Ascending aorta (tissue), 2 donors: ENCODE results near the gene APOB. TPM values are rescaled to one million over a fixed set of nuclear protein-coding genes. Genes with fewer than 3 reads are reported as not detected.
A peak's percentile ranks its signal among the peaks of the same experiment; 100 is the strongest.

ENCODE experiments used
- DNase-seq, 2 donors: peaks; one replicate each; pipeline ENCODE4 v3.0.0-alpha.2; 2019; ENCODE audit warnings: low spot score in 2 of 2
- H3K27ac ChIP-seq, 2 donors: fragments of 200-600 bp; sonication (generic); one replicate each; pipeline ENCODE4 v1.5.1; 2016 to 2017; ENCODE audit warnings: mild to moderate bottlenecking in 1 of 2
- H3K27me3 ChIP-seq: fragments of 200-600 bp; sonication (generic); one replicate; pipeline ENCODE4 v1.5.1; 2017
- H3K36me3 ChIP-seq, 2 donors: fragments of 200-600 bp; sonication (generic); one replicate each; pipeline ENCODE4 v1.5.1; 2016
- H3K4me1 ChIP-seq, 2 donors: fragments of 200-600 bp; sonication (generic); one replicate each; pipeline ENCODE4 v1.5.1; 2016 to 2017; ENCODE audit warnings: mild to moderate bottlenecking in 1 of 2
- H3K4me3 ChIP-seq, 2 donors: fragments of 200-600 bp; sonication (generic); one replicate each; pipeline ENCODE4 v1.5.1; 2016 to 2017; ENCODE audit warnings: mild to moderate bottlenecking in 1 of 2
- H3K9me3 ChIP-seq, 2 donors: fragments of 200-600 bp; sonication (generic); one replicate each; pipeline ENCODE4 v1.5.1; 2016
- intact Hi-C: fragments of 100-400 bp; cut with DNase I; formaldehyde crosslinking; loops from one replicate; pipeline ENCODE4 v1.15.1; 2023
- total RNA-seq: library from RNA; depleted of rRNA; stranded (reverse); fragments of >200 nt; gene quantifications from one replicate; pipeline ENCODE4 v1.1.0, GENCODE V29; 2016
- TF ChIP-seq, protein P1 (sequence below), 3 experiments: fragments of 200-600 bp in 2 of 3; fragments of 450-650 bp in 1 of 3; sonication (generic) in 2 of 3; IDR thresholded peaks; one replicate each; pipeline ENCODE4 v1.5.1; 2016 to 2019; ENCODE audit warnings: antibody characterized with exemption in 3 of 3, mild to moderate bottlenecking in 1 of 3, moderate library complexity in 1 of 3

Gene APOB
- total RNA-seq, 1 donor from 2014 or later = 8.5 TPM

DNA sequence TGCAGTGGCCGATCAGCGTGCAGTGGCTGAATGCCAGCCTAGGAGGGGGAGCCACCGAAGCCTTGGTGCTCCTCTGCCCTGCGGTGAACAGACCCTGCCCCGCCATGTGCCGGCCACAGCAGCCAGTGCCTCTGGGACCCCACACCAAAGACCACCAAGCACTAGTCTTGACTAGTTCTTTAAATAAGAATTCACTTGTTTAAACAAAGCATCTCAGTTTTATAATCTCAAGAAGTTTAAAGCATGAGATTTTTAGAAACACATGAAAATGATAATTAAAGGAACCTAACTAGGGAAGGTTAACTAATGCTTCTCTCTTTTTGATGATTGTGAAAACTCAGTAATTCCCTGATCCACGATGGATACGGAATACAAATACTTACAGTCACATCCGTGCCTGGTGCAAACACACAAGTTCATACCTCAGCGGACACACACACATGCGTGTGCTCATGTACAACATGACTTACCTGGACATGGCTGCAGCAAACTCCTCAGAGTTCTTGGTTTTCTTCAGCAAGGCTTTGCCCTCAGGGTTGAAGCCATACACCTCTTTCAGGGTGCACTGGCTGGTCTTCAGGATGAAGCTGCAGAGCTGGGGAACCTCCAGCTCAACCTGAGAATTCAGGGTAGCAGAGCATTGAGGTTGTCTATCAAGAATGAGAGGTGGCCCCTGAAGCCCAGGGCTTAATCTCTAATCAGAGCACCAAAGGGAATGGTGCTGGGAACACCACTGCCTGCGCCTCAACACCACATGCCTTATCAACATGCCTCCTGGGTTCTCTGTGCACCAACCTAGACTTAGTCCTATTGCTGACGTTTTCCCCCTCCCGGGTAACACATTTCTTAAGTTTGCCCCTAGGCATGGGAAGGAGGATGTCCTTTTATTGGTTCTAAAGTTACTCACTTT is 3.1 kb downstream of the APOB start:
- no peaks in the 10 kb centered on the region for H3K27me3 ChIP-seq
- no peaks in the 10 kb centered on the region for H3K36me3 ChIP-seq
- H3K9me3 ChIP-seq = no peaks in the 10 kb centered on the region
- TF ChIP-seq, protein P1, sequence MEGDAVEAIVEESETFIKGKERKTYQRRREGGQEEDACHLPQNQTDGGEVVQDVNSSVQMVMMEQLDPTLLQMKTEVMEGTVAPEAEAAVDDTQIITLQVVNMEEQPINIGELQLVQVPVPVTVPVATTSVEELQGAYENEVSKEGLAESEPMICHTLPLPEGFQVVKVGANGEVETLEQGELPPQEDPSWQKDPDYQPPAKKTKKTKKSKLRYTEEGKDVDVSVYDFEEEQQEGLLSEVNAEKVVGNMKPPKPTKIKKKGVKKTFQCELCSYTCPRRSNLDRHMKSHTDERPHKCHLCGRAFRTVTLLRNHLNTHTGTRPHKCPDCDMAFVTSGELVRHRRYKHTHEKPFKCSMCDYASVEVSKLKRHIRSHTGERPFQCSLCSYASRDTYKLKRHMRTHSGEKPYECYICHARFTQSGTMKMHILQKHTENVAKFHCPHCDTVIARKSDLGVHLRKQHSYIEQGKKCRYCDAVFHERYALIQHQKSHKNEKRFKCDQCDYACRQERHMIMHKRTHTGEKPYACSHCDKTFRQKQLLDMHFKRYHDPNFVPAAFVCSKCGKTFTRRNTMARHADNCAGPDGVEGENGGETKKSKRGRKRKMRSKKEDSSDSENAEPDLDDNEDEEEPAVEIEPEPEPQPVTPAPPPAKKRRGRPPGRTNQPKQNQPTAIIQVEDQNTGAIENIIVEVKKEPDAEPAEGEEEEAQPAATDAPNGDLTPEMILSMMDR (IDR thresholded peaks at IDR 0.05) = no peak
- H3K4me1 ChIP-seq = peaks cover 11 to 17% of the 10 kb centered on the region in 2 donors
- no peak for DNase-seq
- no peak overlapping the region for H3K4me3 ChIP-seq
- H3K27ac ChIP-seq = peak overlapping the region; percentile 71 to 74
- intact Hi-C loops = loop anchor here (5.0 to 10.0 kb wide), 4 partner anchors 122 to 1454 kb away; partner anchors contain the start of gene LDAH

DNA sequence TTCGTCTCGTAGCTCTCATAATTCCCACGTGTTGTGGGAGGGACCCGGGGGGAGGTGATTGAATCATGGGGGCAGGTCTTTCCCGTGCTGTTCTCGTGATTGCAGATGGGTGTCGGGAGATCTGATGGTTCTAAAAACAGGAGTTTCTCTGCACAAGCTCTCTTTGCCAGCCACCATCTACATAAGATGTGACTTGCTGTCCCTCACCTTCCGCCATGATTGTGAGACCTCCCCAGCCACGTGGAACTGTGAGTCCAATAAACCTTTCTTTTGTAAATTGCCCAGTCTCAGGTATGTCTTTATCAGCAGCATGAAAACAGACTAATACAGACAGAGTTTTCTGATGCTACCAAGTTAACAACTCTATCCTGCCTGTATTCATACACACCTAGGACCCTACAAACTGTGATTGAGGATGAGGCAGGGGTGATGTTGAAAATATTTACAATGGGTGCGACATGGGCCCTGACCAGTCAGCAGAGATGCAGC is 3.9 kb downstream of the APOB start:
- TF ChIP-seq, protein P1 (IDR thresholded peaks at IDR 0.05) = no peak
- H3K27me3 ChIP-seq = no peaks in the 10 kb centered on the region
- H3K27ac ChIP-seq = peak overlapping the region; percentile 71 to 74
- H3K4me1 ChIP-seq = peaks cover 11 to 17% of the 10 kb centered on the region in 2 donors
- intact Hi-C loops = loop anchor here (2.0 to 10.0 kb wide), 5 partner anchors 77 to 1455 kb away; partner anchors contain the start of gene LDAH
- no peak overlapping the region for H3K4me3 ChIP-seq
- H3K9me3 ChIP-seq = no peaks in the 10 kb centered on the region
- DNase-seq = no peak
- H3K36me3 ChIP-seq = no peaks in the 10 kb centered on the region

DNA sequence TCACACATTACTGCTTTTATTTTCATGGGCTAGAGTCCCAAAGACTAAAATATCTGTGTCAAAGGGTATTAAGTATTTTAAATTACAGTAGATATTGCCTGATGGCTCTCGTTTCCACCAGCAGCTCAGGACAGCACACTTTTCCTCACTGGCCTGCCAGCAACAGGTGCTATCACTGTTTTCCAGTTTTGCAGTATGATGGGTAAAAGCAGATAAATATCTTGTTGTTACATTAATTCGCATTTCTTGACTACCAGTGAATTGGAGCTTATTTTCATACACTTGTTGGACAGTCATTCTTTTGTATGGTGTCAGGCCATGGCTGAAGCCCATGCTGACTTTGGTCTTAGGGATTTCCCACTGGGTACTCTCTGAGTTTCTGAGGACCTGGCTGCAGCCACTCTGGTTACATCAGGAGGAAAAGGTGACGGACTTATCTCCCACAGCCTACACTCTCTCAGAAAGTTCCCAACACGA is 4.8 kb downstream of the APOB start:
- no peaks in the 10 kb centered on the region for H3K27me3 ChIP-seq

DNA sequence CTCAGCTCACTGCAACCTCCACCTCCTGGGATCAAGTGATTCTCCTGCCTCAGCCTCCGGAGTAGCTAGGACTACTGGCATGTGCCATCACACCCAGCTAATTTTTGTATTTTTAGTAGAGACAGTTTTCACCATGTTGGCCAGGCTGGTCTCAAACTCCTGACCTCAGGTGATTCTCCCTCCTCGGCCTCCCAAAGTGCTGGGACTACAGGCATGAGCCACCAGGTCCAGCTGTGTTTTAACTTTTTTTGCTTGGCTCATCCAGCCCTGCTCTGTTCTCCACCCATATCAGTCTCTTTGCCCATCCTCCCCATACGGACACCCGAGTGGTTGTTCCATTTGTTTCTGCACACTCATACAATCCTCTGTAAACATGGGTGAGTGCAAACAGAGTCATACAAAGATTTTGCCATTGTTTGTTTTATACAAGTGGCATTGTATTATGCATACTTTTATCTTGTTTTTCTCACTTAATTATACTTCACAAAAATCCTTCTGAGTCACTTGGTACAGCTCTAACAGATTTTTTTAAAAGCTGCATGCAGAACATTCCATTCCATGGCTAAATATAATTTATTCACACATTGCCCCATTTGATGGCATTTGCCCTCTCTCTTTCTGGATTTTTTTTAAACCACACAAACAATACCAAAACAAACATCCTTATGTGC is 5.3 kb downstream of the APOB start:
- intact Hi-C loops = loop anchor here (2.0 kb wide), 1 partner anchor 76 kb away; no protein-coding TSS in a partner anchor
- H3K36me3 ChIP-seq = no peaks in the 10 kb centered on the region
- H3K27me3 ChIP-seq = no peaks in the 10 kb centered on the region
- TF ChIP-seq, protein P1 (IDR thresholded peaks at IDR 0.05) = no peak
- H3K4me1 ChIP-seq = peaks cover 7 to 17% of the 10 kb centered on the region in 2 donors
- no peak overlapping the region for H3K4me3 ChIP-seq
- peak overlapping the region; percentile 72 to 74 for H3K27ac ChIP-seq
- no peaks in the 10 kb centered on the region for H3K9me3 ChIP-seq
- peak in 1 of 2 donors; percentile 71 for DNase-seq

More for the DNA sequence above, 4.8 kb downstream of the APOB start:
- intact Hi-C loops = loop anchor here (2.0 kb wide), 1 partner anchor 76 kb away; no protein-coding TSS in a partner anchor
- Histone ChIP-seq H3K27ac (peak overlapping the region; percentile 71 to 74), H3K36me3 (no peaks in the 10 kb centered on the region), H3K4me3 (no peak overlapping the region), H3K9me3 (no peaks in the 10 kb centered on the region), H3K4me1 (peaks cover 11 to 17% of the 10 kb centered on the region in 2 donors)
- TF ChIP-seq, protein P1 (IDR thresholded peaks at IDR 0.05) = no peak
- DNase-seq = peak in 1 of 2 donors; percentile 72

DNA sequence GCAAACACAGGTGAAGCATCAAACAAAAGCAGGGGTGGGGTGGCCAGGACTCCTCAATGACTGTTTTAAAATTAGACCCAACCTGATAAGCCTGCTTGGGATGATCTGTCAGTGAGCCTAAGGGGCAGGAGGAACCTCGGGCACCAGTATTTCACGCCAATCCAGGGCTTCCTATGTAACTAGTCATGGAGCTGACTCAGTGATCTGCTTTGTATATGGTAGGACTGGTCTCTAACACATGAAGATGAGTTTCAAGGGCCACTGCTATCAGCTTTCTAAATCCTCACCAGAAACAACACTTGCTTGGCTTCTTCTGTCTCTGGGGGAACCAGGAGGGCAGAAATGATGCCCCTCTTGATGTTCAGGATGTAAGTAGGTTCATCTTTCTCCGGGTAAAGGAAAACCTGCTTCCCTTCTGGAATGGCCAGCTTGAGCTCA is 6.2 kb downstream of the APOB start:
- no peak for DNase-seq
- peak overlapping the region; percentile 69 to 72 for H3K27ac ChIP-seq
- intact Hi-C loops = loop anchor here (2.0 kb wide), 1 partner anchor 75 kb away; no protein-coding TSS in a partner anchor
- H3K9me3 ChIP-seq = no peaks in the 10 kb centered on the region
- H3K27me3 ChIP-seq = no peaks in the 10 kb centered on the region
- TF ChIP-seq, protein P1 (IDR thresholded peaks at IDR 0.05) = no peak
- no peak overlapping the region for H3K4me3 ChIP-seq
- peaks cover 0 to 4% of the 10 kb centered on the region in 2 donors for H3K36me3 ChIP-seq
- H3K4me1 ChIP-seq = peaks cover 3 to 17% of the 10 kb centered on the region in 2 donors
